ENCODE data around the gene PTPRQ.

PTPRQ gene

GRCh38 chr12:80412343-80412953 is 31.6 kb upstream of the PTPRQ start:
- CTCF ChIA-PET: interaction anchor here (0.6 to 3.2 kb wide), 12 partner anchors 8 to 847 kb away, joined by 3 to 17 read pairs (median 4); no protein-coding TSS in a partner anchor
- Histone ChIP-seq H3K27ac (ENCODE audit: extremely low read depth, low read depth, low read length) (no peak overlapping the region), H3K9me3 (ENCODE audit: control insufficient read depth, insufficient read depth, low read depth, low read length) (no peaks in the 10 kb centered on the region), H3K4me1 (ENCODE audit: control insufficient read depth, insufficient read depth, low read length) (no peaks in the 10 kb centered on the region), H3K4me3 (ENCODE audit: low read depth, low read length) (no peak overlapping the region), H3K36me3 (ENCODE audit: control insufficient read depth in 2 of 2, insufficient read depth in 1 of 2, low read length in 2 of 2) (no peaks in the 10 kb centered on the region)
- TF ChIP-seq ZNF664 (tag by site-specific recombination; IDR thresholded peaks at IDR 0.05): no peak
- no peak for TF ChIP-seq KLF8 (tag by site-specific recombination; IDR thresholded peaks at IDR 0.05)
- TF ChIP-seq ZBTB10 (tag by site-specific recombination; IDR thresholded peaks at IDR 0.05): no peak
- TF ChIP-seq ZNF654 (tag by site-specific recombination; IDR thresholded peaks at IDR 0.05; ENCODE audit: low read depth): peak; percentile 69
- TF ChIP-seq ZNF133 (tag by site-specific recombination; IDR thresholded peaks at IDR 0.05): no peak
- no peak for TF ChIP-seq ZNF114 (tag by site-specific recombination; IDR thresholded peaks at IDR 0.05)
- no peak for TF ChIP-seq ZNF335 (tag by site-specific recombination; conservative IDR thresholded peaks at IDR 0.05)
- TF ChIP-seq KLF17 (tag by site-specific recombination; IDR thresholded peaks at IDR 0.05): no peak
- no peak for TF ChIP-seq ZFP69B (tag by site-specific recombination; IDR thresholded peaks at IDR 0.05)
- TF ChIP-seq ZNF660 (tag by site-specific recombination; IDR thresholded peaks at IDR 0.05): peak; percentile 55; the same call in 1 of the 2 replicates
- TF ChIP-seq ZNF560 (tag by site-specific recombination; IDR thresholded peaks at IDR 0.05; ENCODE audit: borderline replicate concordance): no peak
- no peak for TF ChIP-seq ZNF610 (tag by site-specific recombination; IDR thresholded peaks at IDR 0.05; ENCODE audit: borderline replicate concordance)
- TF ChIP-seq ZNF488 (tag by site-specific recombination; IDR thresholded peaks at IDR 0.05): no peak
- TF ChIP-seq ZEB2 (tag by site-specific recombination; IDR thresholded peaks at IDR 0.05): no peak
- POLR2A ChIA-PET: no interaction called here

- Histone ChIP-seq H3K4me1 (ENCODE audit: control insufficient read depth, insufficient read depth, low read length) (no peaks in the 10 kb centered on the region), H3K9me3 (ENCODE audit: control insufficient read depth, insufficient read depth, low read depth, low read length) (no peaks in the 10 kb centered on the region), H3K27ac (ENCODE audit: extremely low read depth, low read depth, low read length) (no peak overlapping the region), H3K4me3 (ENCODE audit: low read depth, low read length) (no peak overlapping the region), H3K36me3 (ENCODE audit: control insufficient read depth in 2 of 2, insufficient read depth in 1 of 2, low read length in 2 of 2) (no peaks in the 10 kb centered on the region)
- CTCF ChIA-PET: interaction anchor here (0.6 to 3.2 kb wide), 14 partner anchors 9 to 1697 kb away, joined by 3 to 17 read pairs (median 4); no protein-coding TSS in a partner anchor
- POLR2A ChIA-PET: no interaction called here
- TF ChIP-seq ZNF433 (tag by site-specific recombination; IDR thresholded peaks at IDR 0.05; ENCODE audit: low read depth): no peak
- TF ChIP-seq ZFHX2 (tag by site-specific recombination; conservative IDR thresholded peaks at IDR 0.05): no peak
- no peak for TF ChIP-seq MZF1 (tag by site-specific recombination; IDR thresholded peaks at IDR 0.05; ENCODE audit: borderline replicate concordance)
- no peak for TF ChIP-seq HOXC10 (CRISPR knock-in tag; IDR thresholded peaks at IDR 0.05)
- TF ChIP-seq SCRT1 (tag by site-specific recombination; IDR thresholded peaks at IDR 0.05; ENCODE audit: borderline replicate concordance): no peak
- no peak for TF ChIP-seq ZNF704 (tag by site-specific recombination; IDR thresholded peaks at IDR 0.05)
- no peak for TF ChIP-seq ZNF701 (tag by site-specific recombination; IDR thresholded peaks at IDR 0.05)
- no peak for TF ChIP-seq REST (tag by site-specific recombination; IDR thresholded peaks at IDR 0.05)
- TF ChIP-seq YY2 (tag by site-specific recombination; IDR thresholded peaks at IDR 0.05): no peak
- TF ChIP-seq ZNF623 (tag by site-specific recombination; IDR thresholded peaks at IDR 0.05): no peak
Observed at GRCh38 chr12:80413462-80413861, 30.6 kb upstream of the PTPRQ start.

Data from HEK293 (cell line).